LNCaP clone FGC (cell line): ENCODE data around the gene TMEM167B.
A peak's percentile ranks its signal among the peaks of the same experiment; 100 is the strongest.

Experiments
- DNase-seq: peaks from one replicate; pipeline ENCODE4 v3.0.0-alpha.2; 2011; ENCODE audit warnings: low read depth
- H3K4me3 ChIP-seq: 2 replicates; pipeline ENCODE4 v1.5.1; 2011; ENCODE audit warnings: mild to moderate bottlenecking, low read depth, low read length, control low read depth
- TF ChIP-seq, protein P1 (sequence below): IDR thresholded peaks from 2 replicates; pipeline ENCODE4 v1.5.1; 2012; ENCODE audit warnings: mild to moderate bottlenecking; ENCODE audit not compliant: control insufficient read depth, insufficient read depth; ENCODE audit errors: extremely low read depth

TMEM167B gene

DNA sequence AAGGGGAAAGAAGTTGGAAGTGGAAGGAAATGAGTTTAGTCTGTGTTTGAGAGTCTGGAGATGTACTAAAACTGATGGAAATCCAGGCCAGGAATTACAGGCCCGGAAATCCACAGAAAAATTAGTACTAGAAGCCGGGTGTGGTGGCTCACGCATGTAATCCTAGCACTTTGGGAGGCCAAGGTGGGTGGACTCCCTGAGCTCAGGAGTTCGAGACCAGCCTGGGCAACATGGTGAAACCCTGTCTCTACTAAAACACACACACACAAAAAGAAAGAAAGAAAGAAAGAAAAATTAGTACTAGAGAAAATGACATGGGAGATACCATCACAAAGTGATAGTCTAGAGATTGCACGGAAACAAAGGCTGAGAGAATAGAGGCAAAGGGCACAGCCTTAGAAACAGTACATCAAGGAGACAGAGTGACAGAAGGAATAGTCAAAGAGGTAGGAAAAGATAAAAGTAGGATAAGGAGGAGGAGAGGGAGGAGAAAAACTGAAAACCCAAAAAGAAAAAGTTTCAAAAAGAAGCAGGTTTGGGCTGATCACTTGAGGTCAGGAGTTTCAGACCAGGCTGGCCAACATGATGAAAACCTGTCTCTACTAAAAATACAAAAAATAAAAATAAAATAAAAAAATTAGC is 10.0 kb upstream of the TMEM167B start:
- TF ChIP-seq, protein P1, sequence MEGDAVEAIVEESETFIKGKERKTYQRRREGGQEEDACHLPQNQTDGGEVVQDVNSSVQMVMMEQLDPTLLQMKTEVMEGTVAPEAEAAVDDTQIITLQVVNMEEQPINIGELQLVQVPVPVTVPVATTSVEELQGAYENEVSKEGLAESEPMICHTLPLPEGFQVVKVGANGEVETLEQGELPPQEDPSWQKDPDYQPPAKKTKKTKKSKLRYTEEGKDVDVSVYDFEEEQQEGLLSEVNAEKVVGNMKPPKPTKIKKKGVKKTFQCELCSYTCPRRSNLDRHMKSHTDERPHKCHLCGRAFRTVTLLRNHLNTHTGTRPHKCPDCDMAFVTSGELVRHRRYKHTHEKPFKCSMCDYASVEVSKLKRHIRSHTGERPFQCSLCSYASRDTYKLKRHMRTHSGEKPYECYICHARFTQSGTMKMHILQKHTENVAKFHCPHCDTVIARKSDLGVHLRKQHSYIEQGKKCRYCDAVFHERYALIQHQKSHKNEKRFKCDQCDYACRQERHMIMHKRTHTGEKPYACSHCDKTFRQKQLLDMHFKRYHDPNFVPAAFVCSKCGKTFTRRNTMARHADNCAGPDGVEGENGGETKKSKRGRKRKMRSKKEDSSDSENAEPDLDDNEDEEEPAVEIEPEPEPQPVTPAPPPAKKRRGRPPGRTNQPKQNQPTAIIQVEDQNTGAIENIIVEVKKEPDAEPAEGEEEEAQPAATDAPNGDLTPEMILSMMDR: no peak
- DNase-seq: no peak
- H3K4me3 ChIP-seq: no peak overlapping the region

DNA sequence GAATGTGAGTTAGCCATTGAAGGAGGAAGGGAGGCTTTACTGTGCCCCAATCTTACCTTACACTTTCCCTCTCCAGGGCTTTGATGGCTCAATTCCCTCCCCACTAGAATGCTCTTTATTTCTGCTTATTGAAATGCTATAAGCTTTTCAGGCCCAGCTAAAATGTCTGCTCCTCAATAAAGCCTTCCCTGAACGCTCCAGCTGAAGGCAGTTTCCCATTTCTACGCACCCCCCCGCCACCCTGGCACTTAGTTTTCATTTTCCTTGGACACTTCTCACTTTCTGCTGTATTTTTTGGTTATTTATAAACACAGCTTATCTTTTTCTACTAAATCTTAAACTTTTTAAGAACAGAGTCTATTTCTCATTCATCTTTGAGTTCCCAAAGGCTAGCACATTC is 7.1 kb upstream of the TMEM167B start:
- TF ChIP-seq, protein P1: no peak
- no peak for DNase-seq
- no peak overlapping the region for H3K4me3 ChIP-seq

DNA sequence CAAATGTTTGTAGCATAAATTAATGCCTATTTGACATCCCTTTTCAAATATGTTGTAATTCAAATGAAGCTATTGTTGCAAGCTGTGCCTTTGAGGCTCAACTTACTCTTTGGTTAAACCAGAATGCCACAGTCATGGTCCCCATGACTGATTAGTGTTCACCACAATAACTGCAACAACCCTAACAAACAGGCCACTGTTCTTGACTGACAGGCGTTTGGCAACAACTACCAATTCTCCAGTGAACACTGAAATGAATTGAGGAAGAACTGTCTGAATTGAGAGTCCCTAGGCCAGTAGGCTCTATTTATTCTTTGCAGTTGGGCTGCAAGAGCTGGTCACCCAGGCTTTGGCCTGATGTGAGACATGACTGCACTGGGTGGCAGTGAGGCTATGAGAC is 6.6 kb upstream of the TMEM167B start:
- TF ChIP-seq, protein P1: no peak
- H3K4me3 ChIP-seq: no peak overlapping the region
- no peak for DNase-seq

DNA sequence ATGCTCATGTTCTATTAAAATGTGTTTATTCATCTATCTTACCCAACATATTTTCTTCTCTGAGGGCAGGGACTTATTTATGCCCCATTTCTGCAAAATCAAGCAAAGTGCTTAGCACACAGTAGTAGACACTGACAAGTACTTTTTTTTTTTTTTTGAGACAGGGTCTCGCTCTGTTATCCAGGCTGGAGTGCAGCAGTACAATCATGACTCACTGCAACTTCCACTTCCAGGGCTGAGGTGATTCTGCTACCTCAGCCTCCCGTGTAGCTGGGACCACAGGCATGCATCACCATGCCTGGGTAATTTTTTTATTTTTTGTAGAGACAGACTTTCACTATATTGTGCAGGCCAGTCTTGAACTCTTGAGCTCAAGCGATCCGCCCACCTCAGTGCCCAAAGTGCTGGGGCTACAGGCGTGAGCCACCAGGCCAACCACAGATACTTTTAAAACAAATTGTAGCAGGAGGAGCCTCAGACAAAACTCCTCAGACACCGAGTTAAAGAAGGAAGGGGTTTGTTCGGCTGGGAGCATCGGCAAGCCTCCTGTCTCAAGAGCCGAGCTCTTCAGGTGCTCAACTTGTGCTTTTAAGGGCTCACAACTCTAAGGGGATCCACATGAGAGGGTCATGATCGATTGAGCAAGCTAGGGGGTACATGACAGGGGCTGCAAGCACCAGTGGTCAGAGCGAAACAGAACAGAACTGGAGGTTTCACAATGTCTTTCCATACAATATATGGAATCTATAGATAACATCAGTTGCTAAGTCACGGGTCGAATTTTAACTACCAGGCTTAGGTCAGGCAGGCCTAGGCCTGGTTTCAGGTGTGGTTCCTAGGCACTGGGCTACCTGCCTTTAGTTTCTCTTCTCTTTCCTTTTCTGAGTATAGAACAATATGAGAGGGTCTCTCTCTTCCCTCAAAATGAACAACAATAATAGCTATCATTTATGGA is 5.7 kb upstream of the TMEM167B start:
- TF ChIP-seq, protein P1: no peak
- H3K4me3 ChIP-seq: no peak overlapping the region
- DNase-seq: no peak

DNA sequence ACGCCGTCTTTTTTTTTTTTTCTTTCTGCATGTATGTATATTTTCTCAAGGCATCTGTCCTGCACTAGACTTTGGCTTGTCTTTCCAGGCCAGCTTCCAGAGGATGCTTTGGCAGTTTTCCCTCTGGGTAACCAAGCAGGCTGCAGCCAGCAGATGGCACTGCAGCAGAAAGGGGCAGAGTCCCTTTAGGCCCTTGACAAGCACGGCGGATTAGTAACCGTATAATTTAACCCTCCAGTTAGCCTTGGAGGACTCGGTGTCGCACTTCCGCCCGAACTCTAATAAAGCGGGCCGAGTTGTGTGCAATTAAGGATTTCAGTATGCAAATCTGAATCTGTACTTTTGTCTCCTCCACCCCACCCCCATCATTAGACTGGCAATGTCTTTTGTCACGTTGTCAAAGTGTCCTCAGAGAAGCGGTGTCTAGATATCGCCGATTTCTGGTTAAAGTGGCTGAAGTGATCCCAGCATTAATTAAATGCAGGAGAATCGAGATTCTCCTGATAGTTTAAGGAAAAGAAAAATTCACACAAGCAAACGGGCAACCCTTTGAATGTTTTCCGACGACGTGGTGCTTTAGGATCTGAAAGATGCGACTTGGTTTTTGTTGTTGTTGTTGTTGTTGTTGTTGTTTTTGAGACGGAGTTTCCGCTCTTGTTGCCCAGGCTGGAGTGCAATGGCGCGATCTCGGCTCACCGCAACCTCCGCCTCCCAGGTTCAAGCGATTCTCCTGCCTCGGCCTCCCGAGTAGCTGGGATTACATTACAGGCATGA is 1.1 kb upstream of the TMEM167B start:
- H3K4me3 ChIP-seq: peak overlapping the region; percentile 94
- TF ChIP-seq, protein P1: peak; percentile 78
- peak; percentile 77 for DNase-seq

DNA sequence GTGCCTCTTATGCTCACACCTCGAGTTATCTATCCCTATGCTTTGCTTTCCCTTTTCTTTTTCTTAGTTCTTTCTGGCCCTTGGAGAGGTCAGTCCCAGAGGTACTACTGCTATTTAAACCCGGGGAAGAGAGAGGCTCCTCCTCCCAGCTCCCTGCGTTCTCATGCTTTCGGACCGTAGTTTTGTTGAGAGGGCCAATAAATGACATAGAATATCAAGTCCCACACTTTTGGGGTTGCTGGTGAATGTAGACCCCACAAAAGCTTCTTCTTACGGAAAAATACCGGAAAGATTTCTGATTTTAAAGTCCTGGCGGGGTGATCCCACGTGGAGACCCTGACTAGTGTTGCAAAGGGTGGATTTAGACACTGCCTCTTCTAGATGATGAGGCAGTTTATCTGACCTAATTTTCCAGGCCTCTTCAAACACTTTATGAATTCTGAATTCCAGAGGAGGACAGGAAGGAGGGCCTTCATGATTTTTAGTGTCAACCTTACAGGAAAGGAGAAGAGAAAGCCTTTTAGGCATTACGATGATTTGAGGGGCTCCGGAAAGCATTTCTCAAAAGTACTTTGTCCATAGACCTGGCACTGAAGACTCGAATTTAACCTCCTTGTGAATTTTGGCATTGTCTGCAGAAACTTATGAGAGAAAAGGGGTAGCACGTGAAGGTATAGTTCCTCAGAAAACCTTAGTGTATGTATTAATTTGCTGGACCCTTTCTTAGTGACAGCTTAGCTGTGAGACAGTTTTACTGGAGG is 694 bp downstream of the TMEM167B start:
- DNase-seq: no peak

More for the DNA sequence above, 694 bp downstream of the TMEM167B start:
- TF ChIP-seq, protein P1: no peak
- peak overlapping the region; percentile 94 for H3K4me3 ChIP-seq
